Endothelial cell of umbilical vein (primary cell): Measurements from ENCODE around the gene CDCP2. TPM values are rescaled to one million over a fixed set of nuclear protein-coding genes. Genes with fewer than 3 reads are reported as not detected.

Experiments used
- BruUV-seq: library from RNA; stranded (reverse); fragments of 400-500 nt; replicated peaks from 2 replicates; lab custom pipeline; 2021; lab: Mats Ljungman, UMichigan
- CTCF ChIA-PET: fragments of 300-600, 350-600 bp; sonication (Branson Sonifier 250); formaldehyde crosslinking; loops from one replicate; lab custom pipeline; 2021; ENCODE audit warnings: antibody characterized with exemption, inconsistent platforms; lab: Charles Lee
- POLR2A ChIA-PET: fragments of 300-600, 350-600 bp; sonication (Branson Sonifier 250); formaldehyde crosslinking; loops from one replicate; lab custom pipeline; 2021; ENCODE audit warnings: antibody characterized with exemption, inconsistent platforms; lab: Charles Lee
- DNase-seq: peaks from one replicate; pipeline ENCODE4 v3.0.0-alpha.2; 2011; ENCODE audit warnings: low read depth, low spot score
- FAIRE-seq: peaks from 2 replicates; lab custom pipeline; 2011; peaks lifted over from hg19 to GRCh38; lab: Jason Lieb, UNC
- H2AFZ ChIP-seq: 2 replicates; pipeline ENCODE4 v1.6.0; 2012; ENCODE audit warnings: low read depth, low read length, control low read depth, inconsistent platforms
- H3K27ac ChIP-seq: 2 replicates; pipeline ENCODE4 v1.5.1; 2011; ENCODE audit warnings: low read depth, mild to moderate bottlenecking, control low read depth, low read length, moderate library complexity; ENCODE audit not compliant: insufficient read depth
- H3K27me3 ChIP-seq, 2 experiments: 2 replicates each; pipeline versions ENCODE4 v1.6.0 to v1.6.1; 2011; ENCODE audit warnings: low read length in 2 of 2, mixed read lengths in 1 of 2; ENCODE audit not compliant: control insufficient read depth in 2 of 2, insufficient read depth in 2 of 2
- H3K36me3 ChIP-seq, 2 experiments: 2 replicates in 1 of 2; 3 replicates in 1 of 2; pipeline ENCODE4 v1.5.1; 2011; ENCODE audit warnings: low read length in 2 of 2, mild to moderate bottlenecking in 1 of 2, moderate library complexity in 1 of 2; ENCODE audit not compliant: control insufficient read depth in 2 of 2, insufficient read depth in 2 of 2; ENCODE audit errors: extremely low read depth in 1 of 2
- H3K4me1 ChIP-seq: 3 replicates; pipeline ENCODE4 v1.5.1; 2011; ENCODE audit warnings: mild to moderate bottlenecking, low read length; ENCODE audit not compliant: control insufficient read depth, insufficient read depth; ENCODE audit errors: extremely low read depth
- H3K4me2 ChIP-seq: 2 replicates; pipeline ENCODE4 v1.6.1; 2011; ENCODE audit warnings: low read length, control low read depth, mixed read lengths; ENCODE audit not compliant: insufficient read depth
- H3K4me3 ChIP-seq, 3 experiments: fragments of 200-600 bp in 1 of 3; sonication (generic), shearing (Covaris generic) in 1 of 3; replicated peaks in 1 of 3; 2 replicates each; pipeline ENCODE4 v1.5.1; 2011 to 2016; ENCODE audit warnings: control low read depth in 3 of 3, low read length in 3 of 3, mild to moderate bottlenecking in 2 of 3, inconsistent platforms in 1 of 3, low read depth in 1 of 3, moderate library complexity in 1 of 3; ENCODE audit not compliant: insufficient read depth in 1 of 3
- H3K79me2 ChIP-seq: 2 replicates; pipeline ENCODE4 v1.6.0; 2012; ENCODE audit warnings: low read length, inconsistent platforms; ENCODE audit not compliant: control insufficient read depth, insufficient read depth
- H3K9ac ChIP-seq: replicated peaks from 2 replicates; pipeline ENCODE3; 2011; ENCODE audit warnings: low read length, control low read depth; ENCODE audit not compliant: insufficient read depth; ENCODE audit errors: extremely low read depth
- H3K9me1 ChIP-seq: replicated peaks from 3 replicates; pipeline ENCODE4 v1.6.0; 2011; ENCODE audit warnings: mild to moderate bottlenecking, low read length; ENCODE audit not compliant: control insufficient read depth, insufficient read depth; ENCODE audit errors: extremely low read depth
- H3K9me3 ChIP-seq: replicated peaks from 2 replicates; pipeline ENCODE4 v1.5.1; 2012; ENCODE audit warnings: low read length, inconsistent platforms; ENCODE audit not compliant: control insufficient read depth, insufficient read depth
- H4K20me1 ChIP-seq: replicated peaks from 2 replicates; pipeline ENCODE3; 2011; ENCODE audit warnings: mild to moderate bottlenecking, low read length; ENCODE audit not compliant: control insufficient read depth, insufficient read depth; ENCODE audit errors: extremely low read depth
- EZH2 ChIP-seq: IDR thresholded peaks from 2 replicates; pipeline ENCODE4 v1.6.1; 2012; ENCODE audit warnings: borderline replicate concordance, low read depth, mild to moderate bottlenecking, moderate library complexity, low read length, inconsistent platforms; ENCODE audit not compliant: severe bottlenecking
- FOS ChIP-seq: IDR thresholded peaks from 2 replicates; pipeline ENCODE4 v1.6.1; 2011; ENCODE audit warnings: mild to moderate bottlenecking, low read length, moderate library complexity, borderline replicate concordance; ENCODE audit not compliant: insufficient read depth
- GATA2 ChIP-seq: IDR thresholded peaks from 2 replicates; pipeline ENCODE4 v1.7.0; 2011; ENCODE audit warnings: low read depth, mild to moderate bottlenecking, moderate library complexity, mixed read lengths, low read length; ENCODE audit not compliant: insufficient read length, insufficient read depth
- JUN ChIP-seq: IDR thresholded peaks from 2 replicates; pipeline ENCODE4 v1.6.1; 2011; ENCODE audit warnings: borderline replicate concordance, low read depth; ENCODE audit not compliant: insufficient read length, insufficient read depth
- MYC ChIP-seq: IDR thresholded peaks from one replicate; pipeline ENCODE4 v1.6.1; 2011; ENCODE audit warnings: mild to moderate bottlenecking, low read depth, low read length
- POLR2A ChIP-seq: IDR thresholded peaks from 2 replicates; pipeline ENCODE4 v1.6.1; 2012; ENCODE audit warnings: low read depth, mild to moderate bottlenecking, control low read depth, low read length
- POLR2AphosphoS5 ChIP-seq: IDR thresholded peaks from 2 replicates; pipeline ENCODE4 v1.6.1; 2012; ENCODE audit warnings: low read depth, mild to moderate bottlenecking, control low read depth, low read length, moderate library complexity; ENCODE audit not compliant: insufficient read depth
- dilution Hi-C: fragments of 300-500 bp; cut with MboI; formaldehyde crosslinking; loops from one replicate; pipeline ENCODE4 v1.15.0; 2019; ENCODE audit warnings: low sequenced_read_pairs; ENCODE audit not compliant: extremely low pct_ligation_motif_present
- intact Hi-C: fragments of 100-400 bp; cut with micrococcal nuclease; formaldehyde crosslinking; loops from one replicate; pipeline ENCODE4 v1.10.0; 2022
- polyA plus RNA-seq, 4 experiments: library from polyadenylated mRNA; depleted of rRNA in 3 of 4; stranded (reverse) in 3 of 4; unstranded in 1 of 4; fragments of >200 nt; gene quantifications; 2 replicates each; pipeline versions ENCODE4 v1.2.1 to v1.2.3, GENCODE V29; 2011 to 2012; ENCODE audit warnings: missing spikeins in 1 of 4
- total RNA-seq: library from RNA; stranded (reverse); gene quantifications from 2 replicates; pipeline ENCODE4 v1.2.3, GENCODE V29; 2021
- TF ChIP-seq, protein P1 (sequence below), 2 donors: IDR thresholded peaks; 1 replicate in 1 of 2; 2 replicates in 1 of 2; pipeline ENCODE4 v1.5.1; 2011; ENCODE audit warnings: low read length in 2 of 2, mild to moderate bottlenecking in 2 of 2, moderate library complexity in 2 of 2, control low read depth in 1 of 2, inconsistent platforms in 1 of 2, low read depth in 1 of 2; ENCODE audit not compliant: insufficient read depth in 1 of 2; ENCODE audit errors: extremely low read depth in 1 of 2
- TF ChIP-seq, protein P2 (sequence below): IDR thresholded peaks from 2 replicates; pipeline ENCODE4 v1.6.1; 2011; ENCODE audit not compliant: insufficient read depth, insufficient read length

Gene CDCP2
- total and polyA plus RNA-seq, 2 donors (not counting 3 experiments of a cell fraction or from before 2014, with no cell fraction given) = 0.10 TPM; not detected in 1

DNA sequence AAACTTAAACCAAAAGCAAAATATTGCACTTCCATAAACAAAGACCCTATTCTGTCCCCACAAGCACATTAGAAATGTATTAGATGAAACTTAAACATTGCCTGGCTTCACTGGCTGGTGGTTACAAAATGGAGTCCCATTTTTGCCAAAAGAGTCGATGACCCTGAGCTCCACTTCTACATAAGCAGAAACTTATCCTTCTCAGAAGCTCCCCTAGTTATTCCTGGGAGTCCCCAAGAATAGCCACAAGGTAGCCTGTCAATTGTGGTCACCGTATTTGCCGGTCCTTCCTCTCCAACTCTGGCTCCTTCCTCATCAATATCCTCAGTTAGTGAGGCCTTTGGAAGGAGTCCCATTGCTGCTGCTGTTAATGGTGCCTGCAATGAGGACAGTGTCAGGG lies 37.3 kb downstream of the CDCP2 start:
- Histone ChIP-seq H3K79me2 (no peaks in the 10 kb centered on the region), H3K4me2 (no peak overlapping the region), H3K4me1 (no peaks in the 10 kb centered on the region), H3K4me3 (no peak overlapping the region), H3K27me3 (peaks cover 0 to 3% of the 10 kb centered on the region in 2 experiments), H3K36me3 (no peaks in the 10 kb centered on the region), H4K20me1 (no peaks in the 10 kb centered on the region), H3K9me1 (no peaks in the 10 kb centered on the region), H2AFZ (no peak overlapping the region), H3K27ac (no peak overlapping the region), H3K9me3 (no peaks in the 10 kb centered on the region), H3K9ac (no peak overlapping the region)
- ChIA-PET CTCF (interaction anchor here (1.7 to 2.2 kb wide), 2 partner anchors 10 to 374 kb away, joined by 6 to 8 read pairs; no protein-coding TSS in a partner anchor), POLR2A (no interaction called here)
- no peak for TF ChIP-seq MYC
- TF ChIP-seq FOS = no peak
- no peak for TF ChIP-seq GATA2
- no peak for TF ChIP-seq JUN
- no peak for TF ChIP-seq POLR2AphosphoS5
- TF ChIP-seq, protein P1, sequence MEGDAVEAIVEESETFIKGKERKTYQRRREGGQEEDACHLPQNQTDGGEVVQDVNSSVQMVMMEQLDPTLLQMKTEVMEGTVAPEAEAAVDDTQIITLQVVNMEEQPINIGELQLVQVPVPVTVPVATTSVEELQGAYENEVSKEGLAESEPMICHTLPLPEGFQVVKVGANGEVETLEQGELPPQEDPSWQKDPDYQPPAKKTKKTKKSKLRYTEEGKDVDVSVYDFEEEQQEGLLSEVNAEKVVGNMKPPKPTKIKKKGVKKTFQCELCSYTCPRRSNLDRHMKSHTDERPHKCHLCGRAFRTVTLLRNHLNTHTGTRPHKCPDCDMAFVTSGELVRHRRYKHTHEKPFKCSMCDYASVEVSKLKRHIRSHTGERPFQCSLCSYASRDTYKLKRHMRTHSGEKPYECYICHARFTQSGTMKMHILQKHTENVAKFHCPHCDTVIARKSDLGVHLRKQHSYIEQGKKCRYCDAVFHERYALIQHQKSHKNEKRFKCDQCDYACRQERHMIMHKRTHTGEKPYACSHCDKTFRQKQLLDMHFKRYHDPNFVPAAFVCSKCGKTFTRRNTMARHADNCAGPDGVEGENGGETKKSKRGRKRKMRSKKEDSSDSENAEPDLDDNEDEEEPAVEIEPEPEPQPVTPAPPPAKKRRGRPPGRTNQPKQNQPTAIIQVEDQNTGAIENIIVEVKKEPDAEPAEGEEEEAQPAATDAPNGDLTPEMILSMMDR (IDR thresholded peaks at IDR 0.05; ENCODE audit: extremely low read depth in 1 of 2, insufficient read depth in 1 of 2, low read depth in 1 of 2, low read length in 2 of 2) = no peak
- no peak for TF ChIP-seq POLR2A
- no peak for TF ChIP-seq EZH2
- TF ChIP-seq, protein P2, sequence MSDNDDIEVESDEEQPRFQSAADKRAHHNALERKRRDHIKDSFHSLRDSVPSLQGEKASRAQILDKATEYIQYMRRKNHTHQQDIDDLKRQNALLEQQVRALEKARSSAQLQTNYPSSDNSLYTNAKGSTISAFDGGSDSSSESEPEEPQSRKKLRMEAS = no peak
- dilution Hi-C loops = no loop called here
- intact Hi-C loops = no loop called here
- FAIRE-seq (no peak), DNase-seq (no peak)
- BruUV-seq = no TSS peak
